Natural killer cell (primary cell): ENCODE results near the gene PIP5K1B. TPM values are rescaled to one million over a fixed set of nuclear protein-coding genes. Genes with fewer than 3 reads are reported as not detected.

Experiments used
- ATAC-seq, 3 donors: fragments of 150-1000 bp in 2 of 3; fragments of 200-7000 bp in 1 of 3; cut with Tn5 transposase; 1 replicate in 1 of 3; 2 replicates in 2 of 3; pipeline ENCODE4 v1.10.0; 2021; ENCODE audit warnings: mild to moderate bottlenecking in 2 of 3, moderate library complexity in 2 of 3
- DNase-seq, 2 donors: peaks; one replicate each; pipeline versions ENCODE4 v3.0.0 to v3.0.0-alpha.2; 2013 to 2021; ENCODE audit warnings: mixed read lengths in 1 of 2
- H3K27ac ChIP-seq: one replicate; pipeline ENCODE4 v1.5.1; 2013; ENCODE audit warnings: mild to moderate bottlenecking, low read length
- H3K27me3 ChIP-seq: one replicate; pipeline ENCODE4 v1.6.1; 2013; ENCODE audit warnings: low read length; ENCODE audit not compliant: control insufficient read depth, insufficient read depth
- H3K36me3 ChIP-seq: one replicate; pipeline ENCODE4 v1.6.1; 2013; ENCODE audit warnings: low read length; ENCODE audit not compliant: control insufficient read depth, insufficient read depth
- H3K4me1 ChIP-seq: one replicate; pipeline ENCODE4 v1.6.1; 2013; ENCODE audit warnings: low read length; ENCODE audit not compliant: control insufficient read depth, insufficient read depth
- H3K4me3 ChIP-seq: one replicate; pipeline ENCODE4 v1.5.1; 2013; ENCODE audit warnings: low read length
- H3K9me3 ChIP-seq: one replicate; pipeline ENCODE4 v1.6.1; 2013; ENCODE audit warnings: low read length; ENCODE audit not compliant: control insufficient read depth, insufficient read depth
- H3K27ac Mint-ChIP-seq, 2 donors: one replicate each; pipeline ENCODE4 v1.8.0; 2022; ENCODE audit warnings: mild to moderate bottlenecking in 2 of 2, mixed read lengths in 2 of 2, moderate library complexity in 1 of 2
- H3K27me3 Mint-ChIP-seq, 2 donors: one replicate each; pipeline ENCODE4 v1.8.0; 2022; ENCODE audit warnings: low read depth in 2 of 2, mixed read lengths in 2 of 2
- H3K36me3 Mint-ChIP-seq: one replicate; pipeline ENCODE4 v1.8.0; 2022; ENCODE audit warnings: mixed read lengths
- H3K4me1 Mint-ChIP-seq, 2 donors: one replicate each; pipeline ENCODE4 v1.8.0; 2022; ENCODE audit warnings: mixed read lengths in 2 of 2
- H3K4me3 Mint-ChIP-seq: one replicate; pipeline ENCODE4 v1.8.0; 2022; ENCODE audit warnings: mild to moderate bottlenecking, moderate library complexity, mixed read lengths
- H3K9me3 Mint-ChIP-seq, 2 donors: one replicate each; pipeline ENCODE4 v1.8.0; 2022; ENCODE audit warnings: mixed read lengths in 2 of 2
- WGBS: methylation state at CpG from one replicate; pipeline ENCODE4 v1.1.7; 2013; ENCODE audit warnings: missing lambda C conversion rate; ENCODE audit not compliant: insufficient coverage; 5-methylcytosine and 5-hydroxymethylcytosine counted together
- intact Hi-C: fragments of 100-400 bp; cut with micrococcal nuclease; formaldehyde crosslinking; loops from one replicate; pipeline ENCODE4 v1.14.2; 2022
- total RNA-seq, 4 donors: library from RNA; stranded (reverse); fragments of 120-200 nt in 1 of 4; gene quantifications; one replicate each; pipeline versions ENCODE4 v1.2.3 to v1.2.4, GENCODE V29; 2013 to 2022
- TF ChIP-seq, protein P1 (sequence below): fragments of 200-600 bp; IDR thresholded peaks from one replicate; pipeline ENCODE4 v1.8.0; 2022; ENCODE audit warnings: antibody characterized with exemption

PIP5K1B gene
- total RNA-seq, 3 donors from 2014 or later (not counting 1 experiment from before 2014, with no cell fraction given), result 0.73 to 3.4 (median 1.3) TPM

DNA sequence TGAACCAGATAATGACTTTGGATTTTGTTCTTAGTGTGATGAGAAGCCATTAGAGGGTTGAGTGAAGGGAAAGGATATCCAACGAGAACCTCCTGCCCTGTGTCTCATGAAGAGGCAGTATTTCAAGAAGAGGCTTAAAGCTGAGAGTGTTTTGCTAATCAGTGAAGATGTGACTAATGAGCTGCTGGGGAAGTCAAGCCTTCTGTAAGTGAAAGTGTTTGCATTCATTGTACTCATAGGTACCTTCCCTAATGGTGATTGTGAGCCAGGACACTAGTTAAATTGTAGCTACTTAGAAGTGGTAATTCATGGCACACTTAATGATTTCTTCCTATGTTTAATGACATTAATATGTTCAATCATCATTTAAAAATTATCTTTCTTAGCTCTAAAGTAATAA is 23.7 kb downstream of the PIP5K1B start:
- Mint-ChIP-seq H3K9me3 (no peaks in the 10 kb centered on the region), H3K27ac (no peak overlapping the region), H3K36me3 (no peaks in the 10 kb centered on the region), H3K4me1 (no peaks in the 10 kb centered on the region), H3K27me3 (peaks cover 6 to 10% of the 10 kb centered on the region in 2 donors), H3K4me3 (no peak overlapping the region)
- TF ChIP-seq, protein P1, sequence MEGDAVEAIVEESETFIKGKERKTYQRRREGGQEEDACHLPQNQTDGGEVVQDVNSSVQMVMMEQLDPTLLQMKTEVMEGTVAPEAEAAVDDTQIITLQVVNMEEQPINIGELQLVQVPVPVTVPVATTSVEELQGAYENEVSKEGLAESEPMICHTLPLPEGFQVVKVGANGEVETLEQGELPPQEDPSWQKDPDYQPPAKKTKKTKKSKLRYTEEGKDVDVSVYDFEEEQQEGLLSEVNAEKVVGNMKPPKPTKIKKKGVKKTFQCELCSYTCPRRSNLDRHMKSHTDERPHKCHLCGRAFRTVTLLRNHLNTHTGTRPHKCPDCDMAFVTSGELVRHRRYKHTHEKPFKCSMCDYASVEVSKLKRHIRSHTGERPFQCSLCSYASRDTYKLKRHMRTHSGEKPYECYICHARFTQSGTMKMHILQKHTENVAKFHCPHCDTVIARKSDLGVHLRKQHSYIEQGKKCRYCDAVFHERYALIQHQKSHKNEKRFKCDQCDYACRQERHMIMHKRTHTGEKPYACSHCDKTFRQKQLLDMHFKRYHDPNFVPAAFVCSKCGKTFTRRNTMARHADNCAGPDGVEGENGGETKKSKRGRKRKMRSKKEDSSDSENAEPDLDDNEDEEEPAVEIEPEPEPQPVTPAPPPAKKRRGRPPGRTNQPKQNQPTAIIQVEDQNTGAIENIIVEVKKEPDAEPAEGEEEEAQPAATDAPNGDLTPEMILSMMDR, result no peak
- 75% methylated on average over 1 of the region's 1 CpG for WGBS
- DNase-seq, result no peak
- ATAC-seq, result no peak
- no peaks in the 10 kb centered on the region for H3K9me3 ChIP-seq
- H3K27me3 ChIP-seq, result no peaks in the 10 kb centered on the region
- no peaks in the 10 kb centered on the region for H3K4me1 ChIP-seq
- H3K27ac ChIP-seq, result no peak overlapping the region
- no peaks in the 10 kb centered on the region for H3K36me3 ChIP-seq
- H3K4me3 ChIP-seq, result no peak overlapping the region
- intact Hi-C loops, result no loop called here

DNA sequence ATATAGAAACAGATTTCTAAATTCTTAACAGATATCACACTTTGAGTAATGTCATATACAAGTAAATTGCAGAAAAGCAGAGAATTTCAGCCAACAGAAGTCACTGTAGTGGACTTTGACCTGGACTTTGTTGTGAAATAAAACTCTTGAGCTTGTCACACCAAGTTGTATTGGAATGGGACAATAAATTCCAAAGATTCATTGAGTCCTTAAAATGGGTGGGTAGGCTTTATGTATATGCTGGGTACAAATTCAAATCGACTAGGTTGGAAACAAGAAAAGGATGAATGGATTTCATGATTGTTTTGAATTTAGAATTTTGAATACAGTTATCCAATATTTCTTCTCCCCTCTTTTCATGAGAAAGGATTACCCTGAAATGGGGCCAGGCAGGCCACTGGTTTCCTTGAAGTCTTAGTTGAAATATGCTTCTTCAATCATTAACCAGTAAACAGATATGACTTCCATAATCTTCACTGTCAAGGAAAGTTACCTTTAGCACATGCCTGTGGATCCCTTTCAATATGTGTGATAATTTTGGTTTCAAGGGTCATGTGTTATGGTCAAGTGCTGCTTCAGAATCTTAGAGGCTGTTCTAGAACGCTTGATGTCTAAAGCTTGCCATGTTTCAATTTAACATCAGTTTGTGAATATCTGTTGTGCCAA is 25.7 kb downstream of the PIP5K1B start:
- intact Hi-C loops, result no loop called here
- H3K27me3 Mint-ChIP-seq, result peaks cover 6 to 14% of the 10 kb centered on the region in 2 donors
- H3K36me3 ChIP-seq, result no peaks in the 10 kb centered on the region
- H3K27ac ChIP-seq, result no peak overlapping the region
- no peaks in the 10 kb centered on the region for H3K9me3 ChIP-seq
- TF ChIP-seq, protein P1, result no peak
- H3K4me1 ChIP-seq, result no peaks in the 10 kb centered on the region
- no peaks in the 10 kb centered on the region for H3K9me3 Mint-ChIP-seq
- WGBS, result 95% methylated on average over 1 of the region's 2 CpGs
- no peak overlapping the region for H3K4me3 ChIP-seq
- no peak for DNase-seq
- no peaks in the 10 kb centered on the region for H3K36me3 Mint-ChIP-seq
- no peak overlapping the region for H3K27ac Mint-ChIP-seq
- no peaks in the 10 kb centered on the region for H3K4me1 Mint-ChIP-seq
- ATAC-seq, result no peak
- no peaks in the 10 kb centered on the region for H3K27me3 ChIP-seq
- no peak overlapping the region for H3K4me3 Mint-ChIP-seq

DNA sequence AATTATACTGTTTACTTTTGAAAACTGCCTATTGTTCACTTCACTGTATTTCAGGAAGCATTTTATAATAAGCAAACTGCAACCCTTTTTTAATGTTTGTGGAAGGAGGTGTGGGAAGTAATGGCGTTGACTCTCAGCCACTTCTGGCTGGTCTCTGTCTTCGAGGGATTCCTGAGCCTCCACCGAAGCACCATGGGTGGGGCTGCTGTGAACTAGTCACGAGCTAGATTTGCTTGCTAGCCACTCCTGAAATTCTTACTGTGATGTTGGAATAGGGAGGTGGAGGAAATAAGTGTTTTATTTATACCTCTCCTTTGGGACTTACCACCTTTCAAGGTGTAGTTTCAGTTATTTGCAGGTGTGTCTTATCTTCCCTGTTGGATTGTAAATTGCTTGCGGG is 26.8 kb downstream of the PIP5K1B start:
- WGBS, result 76% methylated on average over 4 of the region's 5 CpGs
- no peaks in the 10 kb centered on the region for H3K36me3 ChIP-seq
- Mint-ChIP-seq H3K27ac (no peak overlapping the region), H3K4me3 (no peak overlapping the region), H3K36me3 (no peaks in the 10 kb centered on the region), H3K27me3 (peaks cover 6 to 20% of the 10 kb centered on the region in 2 donors), H3K4me1 (no peaks in the 10 kb centered on the region), H3K9me3 (no peaks in the 10 kb centered on the region)
- H3K27me3 ChIP-seq, result no peaks in the 10 kb centered on the region
- ATAC-seq (no peak), DNase-seq (no peak)
- intact Hi-C loops, result no loop called here
- TF ChIP-seq, protein P1, result no peak
- no peaks in the 10 kb centered on the region for H3K9me3 ChIP-seq
- H3K27ac ChIP-seq, result no peak overlapping the region
- no peaks in the 10 kb centered on the region for H3K4me1 ChIP-seq
- no peak overlapping the region for H3K4me3 ChIP-seq
